AG09309 (cell line): ENCODE data around the gene CABLES1.

ENCODE experiments used
- DNase-seq: peaks from one replicate; pipeline ENCODE4 v3.0.0-alpha.2; 2010; ENCODE audit warnings: low read depth
- H3K4me3 ChIP-seq: 2 replicates; pipeline ENCODE4 v1.5.1; 2011; ENCODE audit warnings: mild to moderate bottlenecking, low read depth, low read length, moderate library complexity; ENCODE audit not compliant: control insufficient read depth
- CTCF ChIP-seq: IDR thresholded peaks from 2 replicates; pipeline ENCODE4 v1.5.1; 2011; ENCODE audit warnings: mild to moderate bottlenecking, low read depth, low read length, inconsistent platforms; ENCODE audit not compliant: insufficient read depth, control insufficient read depth; ENCODE audit errors: missing control alignments

Gene CABLES1

GRCh38 chr18:23217781-23218180 is 82.5 kb downstream of the CABLES1 start:
- no peak for DNase-seq

GRCh38 chr18:23220355-23220754 is 85.1 kb downstream of the CABLES1 start:
- H3K4me3 ChIP-seq: no peak overlapping the region
- no peak for TF ChIP-seq CTCF
- DNase-seq: no peak

More at GRCh38 chr18:23217781-23218180, 82.5 kb downstream of the CABLES1 start:
- no peak overlapping the region for H3K4me3 ChIP-seq
- TF ChIP-seq CTCF: no peak

- no peak for DNase-seq
- no peak overlapping the region for H3K4me3 ChIP-seq
- TF ChIP-seq CTCF: no peak
Observed at GRCh38 chr18:23223641-23224040, 88.4 kb downstream of the CABLES1 start.

GRCh38 chr18:23225503-23225902 is 90.2 kb downstream of the CABLES1 start:
- no peak for TF ChIP-seq CTCF
- DNase-seq: peak; percentile 97
- no peak overlapping the region for H3K4me3 ChIP-seq

GRCh38 chr18:23226391-23226790 is 91.1 kb downstream of the CABLES1 start:
- DNase-seq: no peak
- TF ChIP-seq CTCF: no peak

GRCh38 chr18:23226930-23227725 is 91.8 kb downstream of the CABLES1 start:
- TF ChIP-seq CTCF: no peak
- DNase-seq: peak; percentile 55
- no peak overlapping the region for H3K4me3 ChIP-seq

More at GRCh38 chr18:23226391-23226790, 91.1 kb downstream of the CABLES1 start:
- H3K4me3 ChIP-seq: no peak overlapping the region
